K562 (cell line): ENCODE data around the gene PRDM4. TPM values are rescaled to one million over a fixed set of nuclear protein-coding genes. Genes with fewer than 3 reads are reported as not detected.

Experiments used
- ADNP ChIP-seq: fragments of 200-800 bp; sonication (Bioruptor generic); IDR thresholded peaks from 2 replicates; pipeline ENCODE4 v1.6.1; 2016; ENCODE audit warnings: missing genetic modification characterization, missing compliant biosample characterization
- ATF1 ChIP-seq, 2 experiments: fragments of 450-650 bp in 1 of 2; IDR thresholded peaks; 2 replicates each; pipeline ENCODE4 v1.6.1; 2016; ENCODE audit warnings: missing compliant biosample characterization in 1 of 2, missing genetic modification characterization in 1 of 2
- CBFA2T2 ChIP-seq: fragments of 450-650 bp; conservative IDR thresholded peaks from 2 replicates; pipeline ENCODE4 v1.6.1; 2017; ENCODE audit warnings: mild to moderate bottlenecking
- DDX20 ChIP-seq: fragments of 450-650 bp; IDR thresholded peaks from 2 replicates; pipeline ENCODE4 v1.6.1; 2016; ENCODE audit warnings: missing genetic modification characterization, low read depth, mild to moderate bottlenecking, missing compliant biosample characterization, moderate library complexity
- EZH2 ChIP-seq: IDR thresholded peaks from 2 replicates; pipeline ENCODE4 v1.6.1; 2012; ENCODE audit warnings: low read depth, mild to moderate bottlenecking, inconsistent platforms, low read length, borderline replicate concordance
- FUS ChIP-seq: fragments of 200-400 bp; formaldehyde crosslinking; optimal IDR thresholded peaks from 2 replicates; pipeline ENCODE3; 2017; ENCODE audit warnings: low read depth, low read length
- HDAC1 ChIP-seq, 2 experiments: fragments of 450-650 bp; IDR thresholded peaks; 2 replicates each; pipeline ENCODE4 v1.6.1; 2016 to 2017; ENCODE audit warnings: inconsistent platforms in 1 of 2, mild to moderate bottlenecking in 1 of 2, moderate library complexity in 1 of 2
- KHSRP ChIP-seq: fragments of 450-650 bp; IDR thresholded peaks from 2 replicates; pipeline ENCODE4 v1.6.1; 2017
- MYBL2 ChIP-seq, 2 experiments: fragments of 450-650 bp in 1 of 2; sonication (generic) in 1 of 2; formaldehyde crosslinking in 1 of 2; IDR thresholded peaks; 2 replicates each; pipeline versions ENCODE4 v1.6.1 to v1.8.1; 2017 to 2022; ENCODE audit warnings: borderline replicate concordance in 1 of 2, inconsistent platforms in 1 of 2, low read depth in 1 of 2, mild to moderate bottlenecking in 1 of 2, missing genetic modification reagents in 1 of 2, moderate library complexity in 1 of 2
- NELFE ChIP-seq: IDR thresholded peaks from 2 replicates; pipeline ENCODE4 v1.6.1; 2011; ENCODE audit warnings: mild to moderate bottlenecking; ENCODE audit not compliant: insufficient read depth, insufficient read length
- NRF1 ChIP-seq, 2 experiments: fragments of 450-650 bp; IDR thresholded peaks in 1 of 2; conservative IDR thresholded peaks in 1 of 2; 2 replicates each; pipeline ENCODE4 v1.6.1; 2014; ENCODE audit warnings: mild to moderate bottlenecking in 2 of 2
- PHF8 ChIP-seq: fragments of 200-600 bp; sonication (generic); IDR thresholded peaks from 2 replicates; pipeline ENCODE4 v1.6.1; 2012; ENCODE audit warnings: mixed run types, mild to moderate bottlenecking, inconsistent platforms, low read length, moderate library complexity, borderline replicate concordance
- PRPF4 ChIP-seq: fragments of 200-400 bp; formaldehyde crosslinking; IDR thresholded peaks from one replicate; pipeline ENCODE4 v1.6.1; 2017; ENCODE audit warnings: low read length, low read depth, mild to moderate bottlenecking; ENCODE audit not compliant: insufficient read depth, poor library complexity, severe bottlenecking
- RFX7 ChIP-seq: fragments of 250-450 bp; sonication (Bioruptor Pico); IDR thresholded peaks from 2 replicates; pipeline ENCODE4 v1.5.1; 2021; ENCODE audit warnings: mild to moderate bottlenecking
- RNF2 ChIP-seq: sonication (generic); IDR thresholded peaks from 2 replicates; pipeline ENCODE4 v1.6.1; 2016
- SIX5 ChIP-seq, 2 experiments: IDR thresholded peaks; 2 replicates each; pipeline ENCODE4 v1.6.1; 2011; ENCODE audit warnings: low read length in 2 of 2, borderline replicate concordance in 1 of 2, low read depth in 1 of 2, mild to moderate bottlenecking in 1 of 2, moderate library complexity in 1 of 2; ENCODE audit not compliant: insufficient read depth in 1 of 2
- SMARCE1 ChIP-seq: fragments of 450-650 bp; IDR thresholded peaks from 2 replicates; pipeline ENCODE4 v1.7.1; 2016; ENCODE audit warnings: mild to moderate bottlenecking
- SOX6 ChIP-seq: fragments of 450-650 bp; IDR thresholded peaks from 2 replicates; pipeline ENCODE4 v1.6.1; 2014; ENCODE audit warnings: mild to moderate bottlenecking
- SRF ChIP-seq, 2 experiments: fragments of 250-450, 450-650 bp in 1 of 2; sonication (Bioruptor Pico) in 1 of 2; sonication (generic) in 1 of 2; formaldehyde crosslinking; IDR thresholded peaks; 2 replicates each; pipeline versions ENCODE4 v1.5.0 to v1.5.1; 2020 to 2022; ENCODE audit warnings: mild to moderate bottlenecking in 1 of 2, missing genetic modification reagents in 1 of 2
- XRCC4 ChIP-seq: IDR thresholded peaks from one replicate; pipeline ENCODE4 v1.6.1; 2011; ENCODE audit not compliant: insufficient read depth, insufficient read length; ENCODE audit errors: extremely low read depth
- ZNF3 ChIP-seq: fragments of 250-450 bp; sonication (Bioruptor Pico); IDR thresholded peaks from 2 replicates; pipeline ENCODE4 v1.5.0; 2021; ENCODE audit warnings: mild to moderate bottlenecking, moderate library complexity
- ZNF347 ChIP-seq: fragments of 450-650 bp; formaldehyde crosslinking; IDR thresholded peaks from 2 replicates; pipeline ENCODE4 v1.4.0; 2020; ENCODE audit warnings: low read depth, mild to moderate bottlenecking, moderate library complexity
- ZNF696 ChIP-seq: fragments of 250-450 bp; sonication (Bioruptor Pico); conservative IDR thresholded peaks from 2 replicates; pipeline ENCODE4 v1.4.0; 2020; ENCODE audit warnings: mild to moderate bottlenecking, moderate library complexity
- ZNF79 ChIP-seq: fragments of 250-450 bp; sonication (Bioruptor Pico); IDR thresholded peaks from 2 replicates; pipeline ENCODE4 v1.4.0; 2020; ENCODE audit warnings: low read depth, mild to moderate bottlenecking, moderate library complexity
- polyA plus RNA-seq, 8 experiments: library from polyadenylated mRNA; depleted of rRNA in 4 of 8; stranded (reverse) in 5 of 8; unstranded in 3 of 8; fragments of >200 nt; fragmentation: Nextera tagmentation in 2 of 8; fragmentation: Illumina TruSeq in 1 of 8; extraction: Ambion mirVana in 2 of 8; extraction: Trizol in 1 of 8; gene quantifications; 2 replicates each; pipeline versions ENCODE4 v1.2.1 to v1.2.3, GENCODE V29; 2011 to 2014; ENCODE audit warnings: inconsistent platforms in 1 of 8, missing spikeins in 1 of 8
- total RNA-seq, 7 experiments: library from RNA; depleted of rRNA in 6 of 7; stranded (reverse); fragments of >200 nt in 6 of 7; fragmentation: Illumina TruSeq in 2 of 7; extraction: Trizol in 2 of 7; gene quantifications; 2 replicates each; pipeline versions ENCODE4 v1.2.1 to v1.2.3, GENCODE V29; 2011 to 2021; ENCODE audit warnings: low replicate concordance in 1 of 7
- TF ChIP-seq, protein P1 (sequence below): fragments of 450-650 bp; IDR thresholded peaks from 2 replicates; pipeline ENCODE4 v1.6.1; 2016; ENCODE audit warnings: mild to moderate bottlenecking
- TF ChIP-seq, protein P2 (sequence below): fragments of 450-650 bp; IDR thresholded peaks from 2 replicates; pipeline ENCODE4 v1.6.1; 2016

The PRDM4 gene
- total and polyA plus RNA-seq, 9 of the 15 experiments (the other 6 are each of a cell fraction or from before 2014, with no cell fraction given), result 5.9 to 26.0 (median 20.0) TPM

DNA sequence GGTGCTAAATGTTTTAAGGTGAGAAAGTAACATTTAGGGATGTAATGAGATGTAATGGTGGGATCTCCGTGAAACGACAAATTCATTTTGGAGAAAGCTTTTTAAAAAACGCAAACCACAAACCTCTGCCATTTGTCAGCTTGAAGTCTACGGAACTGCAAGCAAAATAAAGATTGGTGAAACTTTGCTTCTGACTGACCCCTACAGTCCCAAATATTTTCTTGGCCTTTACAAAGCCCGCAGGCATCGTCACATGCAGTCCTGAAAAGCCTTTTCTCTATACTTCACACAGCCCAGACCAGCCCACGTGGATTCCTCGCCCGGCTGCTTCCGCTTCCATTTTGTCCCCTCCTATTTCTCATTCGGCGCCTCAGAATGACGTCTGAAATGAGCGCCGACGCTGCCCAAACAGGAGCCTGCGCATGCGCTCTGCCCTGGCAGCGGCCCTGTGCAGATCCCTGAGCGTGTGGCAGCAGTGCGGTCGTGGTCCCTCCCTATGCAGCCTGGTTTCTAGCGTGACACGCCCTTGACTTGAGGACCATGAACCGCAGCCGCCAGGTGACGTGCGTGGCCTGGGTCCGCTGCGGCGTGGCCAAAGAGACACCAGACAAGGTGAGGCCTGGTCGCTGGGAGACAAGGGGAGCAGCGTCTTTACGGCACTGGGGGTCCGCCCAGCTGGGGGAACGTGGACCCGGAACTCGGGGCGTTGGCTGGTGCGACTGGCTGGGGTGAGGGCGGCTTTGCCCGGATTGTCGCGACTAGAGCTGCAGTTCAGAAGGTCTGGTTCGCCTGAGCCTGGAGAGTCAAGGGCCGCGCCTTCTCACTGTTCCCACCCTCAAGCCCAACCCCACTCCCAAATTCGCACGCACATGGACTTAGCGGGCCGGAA, 75.3 kb downstream of the PRDM4 start, which contains the start of gene PWP1 (continued):
- TF ChIP-seq, protein P1, sequence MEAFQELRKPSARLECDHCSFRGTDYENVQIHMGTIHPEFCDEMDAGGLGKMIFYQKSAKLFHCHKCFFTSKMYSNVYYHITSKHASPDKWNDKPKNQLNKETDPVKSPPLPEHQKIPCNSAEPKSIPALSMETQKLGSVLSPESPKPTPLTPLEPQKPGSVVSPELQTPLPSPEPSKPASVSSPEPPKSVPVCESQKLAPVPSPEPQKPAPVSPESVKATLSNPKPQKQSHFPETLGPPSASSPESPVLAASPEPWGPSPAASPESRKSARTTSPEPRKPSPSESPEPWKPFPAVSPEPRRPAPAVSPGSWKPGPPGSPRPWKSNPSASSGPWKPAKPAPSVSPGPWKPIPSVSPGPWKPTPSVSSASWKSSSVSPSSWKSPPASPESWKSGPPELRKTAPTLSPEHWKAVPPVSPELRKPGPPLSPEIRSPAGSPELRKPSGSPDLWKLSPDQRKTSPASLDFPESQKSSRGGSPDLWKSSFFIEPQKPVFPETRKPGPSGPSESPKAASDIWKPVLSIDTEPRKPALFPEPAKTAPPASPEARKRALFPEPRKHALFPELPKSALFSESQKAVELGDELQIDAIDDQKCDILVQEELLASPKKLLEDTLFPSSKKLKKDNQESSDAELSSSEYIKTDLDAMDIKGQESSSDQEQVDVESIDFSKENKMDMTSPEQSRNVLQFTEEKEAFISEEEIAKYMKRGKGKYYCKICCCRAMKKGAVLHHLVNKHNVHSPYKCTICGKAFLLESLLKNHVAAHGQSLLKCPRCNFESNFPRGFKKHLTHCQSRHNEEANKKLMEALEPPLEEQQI, result peak; percentile 41; the same call in 1 of the 2 replicates
- TF ChIP-seq ZNF347 (CRISPR knock-in tag) (no peak), RFX7 (CRISPR knock-in tag) (no peak), SMARCE1 (no peak), EZH2 (no peak), PHF8 (peak; percentile 97), KHSRP (peak; percentile 82), ADNP (tag) (no peak), PRPF4 (no peak), NELFE (no peak), SIX5 (IDR thresholded peaks at IDR 0.05; ENCODE audit: borderline replicate concordance in 1 of 2, insufficient read depth in 1 of 2, low read depth in 1 of 2, low read length in 2 of 2) (peak in 1 of 2 experiments; percentile 33; a peak in 1 of 4 replicates), RNF2 (no peak), ZNF79 (no peak), ATF1 (CRISPR knock-in tag; IDR thresholded peaks at IDR 0.05) (peak; percentile 95), ATF1 (tag; IDR thresholded peaks at IDR 0.05) (peak; percentile 99), MYBL2 (IDR thresholded peaks at IDR 0.05; ENCODE audit: low read depth) (no peak), MYBL2 (CRISPR knock-in tag; IDR thresholded peaks at IDR 0.05; ENCODE audit: borderline replicate concordance) (no peak), ZNF696 (CRISPR knock-in tag) (no peak), FUS (no peak), DDX20 (no peak), CBFA2T2 (no peak), SRF (CRISPR knock-in tag; IDR thresholded peaks at IDR 0.05) (no peak), NRF1 (conservative IDR thresholded peaks at IDR 0.05 in 1 of 2, IDR thresholded peaks at IDR 0.05 in 1 of 2) (peak; percentile 98), XRCC4 (no peak), ZNF3 (CRISPR knock-in tag) (no peak), HDAC1 (IDR thresholded peaks at IDR 0.05) (peak; percentile 47 to 99; a peak in 2 of 4 replicates), SOX6 (0 out of 2 replicates have a peak, but pooled peaks have one; percentile 8)
- TF ChIP-seq, protein P2, sequence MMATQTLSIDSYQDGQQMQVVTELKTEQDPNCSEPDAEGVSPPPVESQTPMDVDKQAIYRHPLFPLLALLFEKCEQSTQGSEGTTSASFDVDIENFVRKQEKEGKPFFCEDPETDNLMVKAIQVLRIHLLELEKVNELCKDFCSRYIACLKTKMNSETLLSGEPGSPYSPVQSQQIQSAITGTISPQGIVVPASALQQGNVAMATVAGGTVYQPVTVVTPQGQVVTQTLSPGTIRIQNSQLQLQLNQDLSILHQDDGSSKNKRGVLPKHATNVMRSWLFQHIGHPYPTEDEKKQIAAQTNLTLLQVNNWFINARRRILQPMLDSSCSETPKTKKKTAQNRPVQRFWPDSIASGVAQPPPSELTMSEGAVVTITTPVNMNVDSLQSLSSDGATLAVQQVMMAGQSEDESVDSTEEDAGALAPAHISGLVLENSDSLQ, result peak; percentile 38; the same call in 1 of the 2 replicates
